Measurements from ENCODE around the gene MKNK2.

GRCh38 chr19:2033115-2033824 is 17.8 kb downstream of the MKNK2 start:
- TF ChIP-seq CTCF (IDR thresholded peaks at IDR 0.05; ENCODE audit: low read depth, low read length) (no peak), MAX (IDR thresholded peaks at IDR 0.05; ENCODE audit: low read depth, low read length) (no peak), POLR2A (IDR thresholded peaks at IDR 0.05; ENCODE audit: extremely low read depth, insufficient read length) (no peak)

All from NB4 (cell line).